Activated T-cell treated with anti-CD3 and anti-CD28 coated beads for 48 hours (primary cell): ENCODE data around the gene OTOGL.
"Not testable (repeated sequence)": the region's sequence is repeated elsewhere in the genome, so short reads cannot be mapped to it uniquely, and the experiment has no call there.

Experiments
- DNase-seq: peaks from one replicate; pipeline ENCODE4 v3.0.0-alpha.2; 2020; ENCODE audit warnings: low read depth

Gene OTOGL

GRCh38 chr12:80188576-80188975, 89.2 kb downstream of the OTOGL start:
- no peak for DNase-seq

GRCh38 chr12:80189241-80189640, 89.9 kb downstream of the OTOGL start:
- DNase-seq = no peak

- no peak for DNase-seq
Observed at GRCh38 chr12:80190001-80190400, 90.7 kb downstream of the OTOGL start.

GRCh38 chr12:80192087-80192486, 92.8 kb downstream of the OTOGL start:
- DNase-seq = no peak

GRCh38 chr12:80193865-80194264, 94.5 kb downstream of the OTOGL start:
- DNase-seq = no peak

GRCh38 chr12:80195074-80195726, 95.9 kb downstream of the OTOGL start:
- no peak for DNase-seq

GRCh38 chr12:80195737-80196136, 96.4 kb downstream of the OTOGL start:
- no peak for DNase-seq

GRCh38 chr12:80196419-80196818, 97.1 kb downstream of the OTOGL start:
- DNase-seq = no peak

- no peak for DNase-seq
Observed at GRCh38 chr12:80198782-80199337, 99.5 kb downstream of the OTOGL start.

- DNase-seq = no peak
Observed at GRCh38 chr12:80199931-80200330, 100.6 kb downstream of the OTOGL start.

GRCh38 chr12:80200414-80200813, 101.1 kb downstream of the OTOGL start:
- no peak for DNase-seq

GRCh38 chr12:80201908-80202307, 102.6 kb downstream of the OTOGL start:
- DNase-seq = no peak

- DNase-seq = no peak
Observed at GRCh38 chr12:80205960-80206359, 106.6 kb downstream of the OTOGL start.

GRCh38 chr12:80208071-80208470, 108.7 kb downstream of the OTOGL start:
- no peak for DNase-seq

GRCh38 chr12:80211671-80212070, 112.3 kb downstream of the OTOGL start:
- no peak for DNase-seq

- no peak for DNase-seq
Observed at GRCh38 chr12:80212938-80213645, 113.8 kb downstream of the OTOGL start.

GRCh38 chr12:80213871-80214270, 114.5 kb downstream of the OTOGL start:
- DNase-seq = no peak

GRCh38 chr12:80217011-80217535, 117.7 kb downstream of the OTOGL start:
- DNase-seq = no peak

- not testable (repeated sequence) for DNase-seq
Observed at GRCh38 chr12:80218925-80219324, 119.6 kb downstream of the OTOGL start.

- no peak for DNase-seq
Observed at GRCh38 chr12:80219345-80219744, 120.0 kb downstream of the OTOGL start.

GRCh38 chr12:80222261-80222660, 122.9 kb downstream of the OTOGL start:
- DNase-seq = no peak

GRCh38 chr12:80226576-80226975, 127.2 kb downstream of the OTOGL start:
- DNase-seq = no peak

GRCh38 chr12:80227904-80228303, 128.6 kb downstream of the OTOGL start:
- DNase-seq = not testable (repeated sequence)
